Karpas-422 (cell line): ENCODE measurements around the gene NTSR1. TPM values are rescaled to one million over a fixed set of nuclear protein-coding genes. Genes with fewer than 3 reads are reported as not detected.

Source experiments
- DNase-seq: peaks from one replicate; pipeline ENCODE4 v3.0.0-alpha.2; 2015
- H2AFZ ChIP-seq: fragments of 200-600 bp; sonication (generic); 2 replicates; pipeline ENCODE4 v1.6.1; 2014; ENCODE audit warnings: antibody characterized with exemption, low read length, mixed read lengths
- H3K27ac ChIP-seq: fragments of 200-600 bp; sonication (generic); 2 replicates; pipeline ENCODE4 v1.5.1; 2014; ENCODE audit warnings: mild to moderate bottlenecking, low read length, moderate library complexity
- H3K27me3 ChIP-seq: fragments of 200-600 bp; sonication (generic); 2 replicates; pipeline ENCODE4 v1.6.1; 2014; ENCODE audit warnings: low read length, mixed read lengths
- H3K36me3 ChIP-seq: fragments of 200-600 bp; sonication (generic); 2 replicates; pipeline ENCODE4 v1.6.1; 2014; ENCODE audit warnings: low read length, mixed read lengths; ENCODE audit not compliant: insufficient read depth
- H3K4me1 ChIP-seq: fragments of 200-600 bp; sonication (generic); 2 replicates; pipeline ENCODE4 v1.6.1; 2014; ENCODE audit warnings: mild to moderate bottlenecking, low read length, mixed read lengths
- H3K4me2 ChIP-seq: fragments of 200-600 bp; sonication (generic); 2 replicates; pipeline ENCODE4 v1.6.1; 2014; ENCODE audit warnings: low read length, low read depth, mild to moderate bottlenecking; ENCODE audit not compliant: poor library complexity, severe bottlenecking
- H3K4me3 ChIP-seq: fragments of 200-600 bp; sonication (generic); 2 replicates; pipeline ENCODE4 v1.5.1; 2014; ENCODE audit warnings: mild to moderate bottlenecking, antibody characterized with exemption, low read length, mixed read lengths
- H3K79me2 ChIP-seq: fragments of 200-600 bp; sonication (generic); 2 replicates; pipeline ENCODE4 v1.6.1; 2014; ENCODE audit warnings: mild to moderate bottlenecking, low read length, mixed read lengths
- H3K9ac ChIP-seq: fragments of 200-600 bp; sonication (generic); 2 replicates; pipeline ENCODE4 v1.6.0; 2014; ENCODE audit warnings: low read length
- H3K9me2 ChIP-seq: fragments of 200-600 bp; sonication (generic), shearing (Covaris generic); replicated peaks from 2 replicates; pipeline ENCODE4 v1.6.0; 2014; ENCODE audit warnings: mild to moderate bottlenecking, low read length, moderate library complexity; ENCODE audit not compliant: insufficient read depth
- H3K9me3 ChIP-seq: fragments of 300-700, 200-600 bp; sonication (generic); 2 replicates; pipeline ENCODE4 v1.6.1; 2014; ENCODE audit warnings: low read length, mixed read lengths
- H4K20me1 ChIP-seq: fragments of 200-600 bp; sonication (generic); 2 replicates; pipeline ENCODE4 v1.6.1; 2014; ENCODE audit warnings: mild to moderate bottlenecking, antibody characterized with exemption, low read length, low read depth; ENCODE audit not compliant: insufficient read depth
- total RNA-seq: library from RNA; depleted of rRNA; stranded (reverse); fragments of >200 nt; shearing (Covaris generic); gene quantifications from 2 replicates; pipeline ENCODE4 v1.2.3, GENCODE V29; 2014; ENCODE audit warnings: low replicate concordance

The NTSR1 gene
- total RNA-seq, 1 experiment from 2014 or later = not detected

DNA sequence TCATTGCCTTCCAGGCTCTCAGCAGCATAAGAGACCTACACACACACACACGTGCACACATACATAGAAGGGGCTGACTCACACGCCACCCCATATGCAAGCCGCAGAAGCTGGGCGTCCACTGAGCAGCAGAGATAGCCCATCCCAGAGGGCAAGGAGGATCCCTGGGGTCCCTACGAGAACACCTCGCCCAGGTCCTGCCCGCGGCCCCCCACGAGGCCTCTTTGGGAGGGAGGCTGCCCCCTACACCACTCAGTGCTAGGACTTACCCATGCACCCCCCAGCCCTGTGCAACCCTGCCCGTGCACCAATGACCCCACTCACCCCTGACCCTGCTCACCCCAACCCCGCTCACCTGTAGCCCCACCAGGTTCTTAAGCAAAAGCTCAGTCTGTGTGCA lies 20.6 kb upstream of the NTSR1 start:
- Histone ChIP-seq H3K4me3 (no peak overlapping the region), H3K27ac (no peak overlapping the region), H4K20me1 (no peaks in the 10 kb centered on the region), H3K4me2 (no peak overlapping the region), H2AFZ (no peak overlapping the region), H3K27me3 (no peaks in the 10 kb centered on the region), H3K9me2 (no peaks in the 10 kb centered on the region), H3K9me3 (no peaks in the 10 kb centered on the region), H3K79me2 (no peaks in the 10 kb centered on the region), H3K36me3 (no peaks in the 10 kb centered on the region), H3K4me1 (no peaks in the 10 kb centered on the region), H3K9ac (no peak overlapping the region)
- DNase-seq = no peak

DNA sequence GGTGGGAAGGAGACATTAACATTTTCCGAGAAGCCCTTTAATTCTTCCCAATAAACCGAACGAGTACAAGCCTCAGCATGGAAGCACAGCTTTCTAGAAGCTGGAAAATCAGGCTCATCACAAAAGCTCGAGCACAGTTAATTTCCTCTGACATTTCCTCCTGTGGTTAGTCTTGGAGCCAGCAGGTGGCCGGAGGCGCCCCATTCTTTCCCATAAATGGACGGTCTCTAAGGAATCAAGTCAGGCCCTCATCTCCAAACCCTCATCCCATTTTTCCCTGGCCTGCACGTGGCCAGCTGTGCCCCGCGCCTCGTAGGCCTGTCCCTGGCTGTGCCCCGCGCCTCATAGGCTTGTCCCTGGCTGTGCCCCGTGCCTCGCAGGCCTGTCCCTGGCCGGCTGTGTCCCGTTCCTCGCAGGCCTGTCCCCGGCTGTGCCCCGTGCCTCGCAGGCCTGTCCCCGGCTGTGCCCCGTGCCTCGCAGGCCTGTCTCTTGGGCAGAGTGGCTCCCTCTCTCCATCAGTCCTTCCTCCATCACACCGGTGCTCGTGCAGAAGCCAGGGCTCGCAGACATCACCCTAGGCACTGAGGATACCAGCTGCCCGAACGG lies 19.7 kb upstream of the NTSR1 start:
- Histone ChIP-seq H3K4me3 (no peak overlapping the region), H3K27ac (no peak overlapping the region), H3K4me1 (no peaks in the 10 kb centered on the region), H3K9me2 (no peaks in the 10 kb centered on the region), H3K9me3 (no peaks in the 10 kb centered on the region), H3K79me2 (no peaks in the 10 kb centered on the region), H3K4me2 (no peak overlapping the region), H3K36me3 (no peaks in the 10 kb centered on the region), H3K27me3 (no peaks in the 10 kb centered on the region), H3K9ac (no peak overlapping the region), H2AFZ (no peak overlapping the region), H4K20me1 (no peaks in the 10 kb centered on the region)
- DNase-seq = no peak

DNA sequence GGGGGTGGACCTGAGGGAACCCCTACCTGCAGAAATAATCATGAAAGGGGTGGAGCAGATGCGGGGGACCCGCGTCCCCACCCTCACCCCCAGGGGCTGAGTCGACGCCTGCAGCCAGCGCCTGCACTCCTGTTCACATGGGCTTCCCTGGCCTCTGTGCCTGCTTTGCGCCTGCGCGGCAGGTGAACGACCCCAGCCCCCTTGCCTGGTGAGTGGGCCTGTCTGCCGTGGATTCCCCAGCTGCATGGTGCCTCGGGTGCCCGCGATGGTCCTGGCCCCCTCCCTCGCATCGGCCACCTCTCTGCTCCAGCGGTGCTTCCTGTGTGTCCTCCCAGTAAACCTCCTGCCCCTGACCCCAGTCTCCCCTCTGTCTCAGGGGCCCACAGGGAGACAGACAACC lies 18.8 kb upstream of the NTSR1 start:
- Histone ChIP-seq H3K9me2 (no peaks in the 10 kb centered on the region), H3K79me2 (no peaks in the 10 kb centered on the region), H3K9me3 (no peaks in the 10 kb centered on the region), H3K9ac (no peak overlapping the region), H3K27ac (no peak overlapping the region), H3K4me3 (no peak overlapping the region), H3K4me1 (no peaks in the 10 kb centered on the region), H3K4me2 (no peak overlapping the region), H3K36me3 (no peaks in the 10 kb centered on the region), H2AFZ (no peak overlapping the region), H4K20me1 (no peaks in the 10 kb centered on the region), H3K27me3 (no peaks in the 10 kb centered on the region)
- DNase-seq = no peak

DNA sequence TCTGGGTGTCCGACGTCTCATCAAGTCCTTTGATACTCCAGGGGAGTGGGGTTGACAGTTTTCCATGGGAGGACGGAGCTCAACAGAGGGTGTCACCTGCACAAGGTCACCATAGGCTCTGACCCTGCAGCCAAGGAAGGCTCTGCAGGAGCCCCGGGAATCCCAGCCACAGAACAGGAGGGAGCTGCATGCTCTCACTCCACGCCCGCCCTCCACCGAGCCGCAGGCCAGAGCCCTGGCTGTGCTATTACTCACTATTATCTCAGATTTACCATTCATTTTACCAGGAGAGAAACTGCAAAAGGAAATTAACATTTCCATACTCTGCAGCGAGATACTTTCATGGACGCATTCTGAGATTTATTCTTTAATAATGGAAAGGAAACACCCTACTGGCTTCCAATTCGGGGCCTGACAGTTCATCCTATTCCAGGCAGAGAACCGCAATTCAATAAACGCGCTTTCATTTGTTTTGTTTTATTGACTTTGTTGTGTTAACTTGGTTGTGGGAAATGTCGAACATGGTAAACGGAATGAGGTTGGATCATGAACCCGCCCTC lies 18.3 kb upstream of the NTSR1 start:
- H3K79me2 ChIP-seq = no peaks in the 10 kb centered on the region
- no peak overlapping the region for H2AFZ ChIP-seq
- no peaks in the 10 kb centered on the region for H3K27me3 ChIP-seq
- DNase-seq = no peak
- no peaks in the 10 kb centered on the region for H3K36me3 ChIP-seq
- H3K4me3 ChIP-seq = no peak overlapping the region
- no peak overlapping the region for H3K4me2 ChIP-seq
- H3K9me2 ChIP-seq = no peaks in the 10 kb centered on the region
- H4K20me1 ChIP-seq = no peaks in the 10 kb centered on the region
- no peaks in the 10 kb centered on the region for H3K9me3 ChIP-seq
- H3K4me1 ChIP-seq = no peaks in the 10 kb centered on the region
- H3K27ac ChIP-seq = no peak overlapping the region
- no peak overlapping the region for H3K9ac ChIP-seq

DNA sequence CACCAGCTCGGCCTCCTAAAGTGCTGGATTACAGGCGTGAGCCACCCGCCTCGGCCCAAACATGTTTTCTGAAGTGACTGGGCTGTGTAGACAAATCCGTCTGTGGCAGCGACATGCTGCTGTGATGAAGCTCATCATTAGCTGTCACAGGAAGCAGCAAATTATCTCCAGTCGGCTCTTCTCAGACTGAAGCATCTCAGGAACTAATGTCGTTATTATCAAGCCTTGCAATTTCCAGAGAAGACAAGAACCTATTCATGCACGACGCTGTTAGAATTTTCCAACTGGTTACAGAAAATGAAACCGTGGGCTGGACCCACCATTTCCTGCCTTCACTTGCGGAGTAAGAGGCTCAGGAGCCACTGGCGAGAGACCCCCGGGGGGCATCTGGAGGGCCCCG lies 17.1 kb upstream of the NTSR1 start:
- H3K79me2 ChIP-seq = no peaks in the 10 kb centered on the region
- H3K27me3 ChIP-seq = no peaks in the 10 kb centered on the region
- H3K9me2 ChIP-seq = no peaks in the 10 kb centered on the region
- no peak for DNase-seq
- no peak overlapping the region for H3K4me2 ChIP-seq
- H3K36me3 ChIP-seq = no peaks in the 10 kb centered on the region
- no peak overlapping the region for H3K27ac ChIP-seq
- no peaks in the 10 kb centered on the region for H3K4me1 ChIP-seq
- H2AFZ ChIP-seq = no peak overlapping the region
- no peaks in the 10 kb centered on the region for H4K20me1 ChIP-seq
- H3K4me3 ChIP-seq = no peak overlapping the region
- H3K9me3 ChIP-seq = no peaks in the 10 kb centered on the region
- no peak overlapping the region for H3K9ac ChIP-seq

DNA sequence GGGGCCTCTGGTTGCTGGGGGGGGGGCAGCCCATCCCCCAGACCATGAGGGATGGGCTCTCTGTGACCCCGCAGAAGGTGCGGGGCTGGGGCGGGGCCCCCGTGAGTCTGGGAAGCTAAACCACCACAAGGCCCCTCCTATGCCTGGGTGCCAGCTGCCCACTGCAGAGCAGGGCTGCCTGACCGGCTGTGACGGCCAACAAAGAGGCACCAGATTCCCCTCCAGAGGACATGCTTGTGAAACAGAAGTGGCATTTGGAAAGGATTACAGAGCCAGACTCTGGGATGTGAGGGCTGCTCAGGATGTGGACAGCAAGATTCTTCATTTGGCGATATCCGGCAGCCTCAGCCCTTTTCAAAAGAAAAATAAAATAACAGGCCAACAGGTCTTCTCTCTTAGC lies 16.5 kb upstream of the NTSR1 start:
- H3K36me3 ChIP-seq = no peaks in the 10 kb centered on the region
- no peak overlapping the region for H2AFZ ChIP-seq
- no peaks in the 10 kb centered on the region for H3K9me2 ChIP-seq
- no peak overlapping the region for H3K4me2 ChIP-seq
- H3K4me3 ChIP-seq = no peak overlapping the region
- H3K9ac ChIP-seq = no peak overlapping the region
- no peaks in the 10 kb centered on the region for H4K20me1 ChIP-seq
- no peaks in the 10 kb centered on the region for H3K9me3 ChIP-seq
- no peaks in the 10 kb centered on the region for H3K4me1 ChIP-seq
- DNase-seq = no peak
- H3K79me2 ChIP-seq = no peaks in the 10 kb centered on the region
- H3K27me3 ChIP-seq = no peaks in the 10 kb centered on the region
- no peak overlapping the region for H3K27ac ChIP-seq

DNA sequence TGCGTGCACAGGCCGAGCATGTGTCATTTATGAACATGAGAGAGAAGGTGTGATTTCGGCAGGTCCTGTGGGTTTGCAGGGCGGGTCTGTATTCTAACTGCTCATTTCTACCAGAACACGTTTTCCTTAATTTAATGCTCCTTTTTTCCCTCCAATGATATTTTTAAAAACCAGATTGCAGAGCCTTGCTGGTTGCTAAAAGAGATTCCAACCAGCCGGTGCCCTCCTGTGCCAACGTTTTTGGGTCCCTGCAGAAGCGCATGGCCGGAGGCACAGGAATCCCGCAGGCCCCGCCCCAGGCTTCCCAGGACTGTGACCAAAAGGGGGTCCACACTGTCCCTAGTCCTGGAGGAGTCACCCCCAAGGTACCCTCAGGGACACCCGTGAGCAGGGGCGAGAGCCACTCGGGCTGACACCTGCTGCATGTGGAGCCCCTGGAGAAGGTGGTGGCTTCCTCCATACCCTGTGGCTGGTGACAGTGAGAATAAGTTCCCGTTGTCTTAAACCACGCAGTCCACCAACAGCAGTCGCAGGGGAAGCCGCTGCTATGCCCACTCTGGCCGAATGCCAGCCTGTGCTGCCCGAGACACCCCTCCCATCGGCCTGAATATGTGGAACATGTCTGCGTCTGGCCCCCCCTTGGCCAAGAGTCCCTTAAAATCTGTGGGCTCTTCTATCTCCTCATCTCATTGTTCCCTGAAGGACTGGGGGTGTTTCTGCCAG lies 15.7 kb upstream of the NTSR1 start:
- H3K79me2 ChIP-seq = no peaks in the 10 kb centered on the region
- H3K9me2 ChIP-seq = no peaks in the 10 kb centered on the region
- H3K4me2 ChIP-seq = no peak overlapping the region
- H3K9ac ChIP-seq = no peak overlapping the region
- H3K9me3 ChIP-seq = no peaks in the 10 kb centered on the region
- no peak overlapping the region for H3K27ac ChIP-seq
- no peak overlapping the region for H2AFZ ChIP-seq
- H3K36me3 ChIP-seq = no peaks in the 10 kb centered on the region
- H3K27me3 ChIP-seq = no peaks in the 10 kb centered on the region
- no peak for DNase-seq
- H3K4me3 ChIP-seq = no peak overlapping the region
- peaks cover 4% of the 10 kb centered on the region for H3K4me1 ChIP-seq
- H4K20me1 ChIP-seq = no peaks in the 10 kb centered on the region

DNA sequence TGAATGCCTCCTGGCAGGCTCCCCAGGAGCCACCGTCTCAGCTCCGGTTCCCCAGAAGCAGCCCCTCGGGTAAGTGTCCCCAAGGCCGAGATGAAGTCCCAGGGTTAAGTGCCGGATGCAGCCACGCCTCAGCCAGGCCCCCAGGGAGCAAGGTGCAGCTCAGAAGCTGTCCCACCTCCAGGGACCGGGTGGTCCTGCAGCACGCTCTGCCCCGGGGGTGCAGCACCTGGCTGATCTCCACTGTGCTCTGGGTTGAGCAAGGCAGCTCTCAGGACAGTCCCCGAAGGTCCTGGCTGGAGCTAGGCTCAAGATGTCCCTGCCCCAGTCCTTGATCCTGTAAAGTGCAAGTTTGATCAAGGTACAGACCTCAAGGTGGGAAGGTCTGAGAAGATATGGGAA lies 15.1 kb upstream of the NTSR1 start:
- H3K4me2 ChIP-seq = no peak overlapping the region
- H3K9me3 ChIP-seq = no peaks in the 10 kb centered on the region
- H3K4me1 ChIP-seq = peaks cover 6% of the 10 kb centered on the region
- H3K36me3 ChIP-seq = no peaks in the 10 kb centered on the region
- no peak overlapping the region for H3K9ac ChIP-seq
- no peak overlapping the region for H3K27ac ChIP-seq
- no peaks in the 10 kb centered on the region for H3K27me3 ChIP-seq
- H2AFZ ChIP-seq = no peak overlapping the region
- H4K20me1 ChIP-seq = no peaks in the 10 kb centered on the region
- DNase-seq = no peak
- H3K79me2 ChIP-seq = no peaks in the 10 kb centered on the region
- no peak overlapping the region for H3K4me3 ChIP-seq
- H3K9me2 ChIP-seq = no peaks in the 10 kb centered on the region
